ENCODE results near the gene PRR15. TPM values are rescaled to one million over a fixed set of nuclear protein-coding genes. Genes with fewer than 3 reads are reported as not detected.
A peak's percentile ranks its signal among the peaks of the same experiment; 100 is the strongest.

The PRR15 gene, protein sequence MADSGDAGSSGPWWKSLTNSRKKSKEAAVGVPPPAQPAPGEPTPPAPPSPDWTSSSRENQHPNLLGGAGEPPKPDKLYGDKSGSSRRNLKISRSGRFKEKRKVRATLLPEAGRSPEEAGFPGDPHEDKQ
- 1 to 10 TPM; 2.7 to 3.7 TPM for total RNA-seq
- polyA plus RNA-seq (2013, experiment 1 of 2) = 1.6 TPM
- polyA plus RNA-seq (2013, experiment 2 of 2) = 0.54 TPM
- long read RNA-seq, experiment 1, partial matches to known transcripts = 0 of 3 reads
- long read RNA-seq, experiment 1, other reads (novel, unspliced or antisense) = 3 of 3 reads
- long read RNA-seq, experiment 2, partial matches to known transcripts = 1 of 2 reads
- long read RNA-seq, experiment 2, other reads (novel, unspliced or antisense) = 0 of 2 reads
- long read RNA-seq, experiment 3, transcript PRR15-202 (2 exons, 503 nt) = minor isoform, 5 of 23 reads
- long read RNA-seq, experiment 3, transcript PRR15-201 (2 exons, 1,678 nt) = major isoform, 13 of 23 reads
- long read RNA-seq, experiment 3, partial matches to known transcripts = 0 of 23 reads
- long read RNA-seq, experiment 3, other reads (novel, unspliced or antisense) = 5 of 23 reads
- long read RNA-seq, experiment 4, partial matches to known transcripts = 1 of 2 reads
- long read RNA-seq, experiment 4, other reads (novel, unspliced or antisense) = 0 of 2 reads

- Histone ChIP-seq H3K9ac (ENCODE audit: extremely low read depth, low read length, poor library complexity, severe bottlenecking) (peak within 1 kb of the TSS; percentile 44), H3K4me3 (ENCODE audit: low read length) (peak within 1 kb of the TSS; percentile 87), H3K27me3 (ENCODE audit: control insufficient read depth, insufficient read depth, low read length, poor library complexity, severe bottlenecking) (peaks cover 75% of the 10 kb centered on the region), H3K27ac (ENCODE audit: low read depth, low read length) (no peak within 1 kb of the TSS), H3K36me3 (ENCODE audit: control insufficient read depth, insufficient read depth, low read length) (no peaks in the 10 kb centered on the region), H3K4me1 (ENCODE audit: control insufficient read depth, insufficient read depth, low read length) (peaks cover 7% of the 10 kb centered on the region), H3K9me3 (ENCODE audit: control insufficient read depth, low read length) (no peaks in the 10 kb centered on the region)
- peak; percentile 96 for DNase-seq
- H3K36me3 Mint-ChIP-seq (ENCODE audit: low read depth) = no peaks in the 10 kb centered on the region
- H3K27me3 Mint-ChIP-seq (ENCODE audit: insufficient read depth) = peaks cover 39% of the 10 kb centered on the region
- H3K9me3 Mint-ChIP-seq = no peaks in the 10 kb centered on the region
- H3K4me3 Mint-ChIP-seq = peak within 1 kb of the TSS; percentile 73
- WGBS, 2 experiments (ENCODE audit: insufficient coverage in 1 of 2, insufficient read length in 1 of 2) = 0% methylated on average over 34 to 72 of the region's 72 CpGs
- peaks cover 7% of the 10 kb centered on the region for H3K4me1 Mint-ChIP-seq
- no peak for TF ChIP-seq CTCF (conservative IDR thresholded peaks at IDR 0.05)
- peak within 1 kb of the TSS; percentile 85 for H3K27ac Mint-ChIP-seq
These were observed at the start of gene PRR15 for GRCh38 chr7:29563590-29564495. TSS of gene PRR15 (plus strand) at chr7:29563835. CDS start at chr7:29566330, 2,495 bp downstream.

DNA sequence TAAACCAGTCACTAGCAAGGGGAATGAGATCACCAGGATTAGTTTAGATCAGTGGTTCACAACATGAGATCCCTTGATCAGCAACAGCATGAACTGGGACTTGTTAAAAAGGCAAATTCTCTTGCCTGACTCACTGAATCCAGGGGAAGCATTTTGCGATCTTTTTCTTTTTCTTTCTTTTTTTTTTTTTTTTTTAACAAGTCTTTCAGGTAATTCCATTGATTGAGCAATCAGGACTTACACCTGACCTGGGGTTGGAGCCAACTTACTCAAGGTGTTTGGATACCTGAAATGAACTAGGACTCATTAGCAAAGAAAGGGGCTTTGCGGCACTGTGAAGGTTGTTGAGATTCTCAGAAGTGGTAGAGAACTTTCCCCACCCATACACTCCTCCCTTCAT lies 47.1 kb upstream of the PRR15 start:
- Histone ChIP-seq H3K9ac (ENCODE audit: extremely low read depth, low read length, poor library complexity, severe bottlenecking) (no peak overlapping the region), H3K27me3 (ENCODE audit: control insufficient read depth, insufficient read depth, low read length, poor library complexity, severe bottlenecking) (no peaks in the 10 kb centered on the region), H3K4me3 (ENCODE audit: low read length) (no peak overlapping the region), H3K4me1 (ENCODE audit: control insufficient read depth, insufficient read depth, low read length) (no peaks in the 10 kb centered on the region), H3K27ac (ENCODE audit: low read depth, low read length) (no peak overlapping the region), H3K9me3 (ENCODE audit: control insufficient read depth, low read length) (peaks cover under 1% of the 10 kb centered on the region), H3K36me3 (ENCODE audit: control insufficient read depth, insufficient read depth, low read length) (no peaks in the 10 kb centered on the region)
- Mint-ChIP-seq H3K27ac (no peak overlapping the region), H3K4me3 (no peak overlapping the region), H3K36me3 (ENCODE audit: low read depth) (no peaks in the 10 kb centered on the region), H3K9me3 (no peaks in the 10 kb centered on the region), H3K27me3 (ENCODE audit: insufficient read depth) (no peaks in the 10 kb centered on the region), H3K4me1 (no peaks in the 10 kb centered on the region)
- no peak for TF ChIP-seq CTCF (conservative IDR thresholded peaks at IDR 0.05)
- WGBS, 2 experiments (ENCODE audit: insufficient coverage in 1 of 2, insufficient read length in 1 of 2) = 88 to 96% methylated on average over 2 of the region's 2 CpGs
- no peak for DNase-seq

DNA sequence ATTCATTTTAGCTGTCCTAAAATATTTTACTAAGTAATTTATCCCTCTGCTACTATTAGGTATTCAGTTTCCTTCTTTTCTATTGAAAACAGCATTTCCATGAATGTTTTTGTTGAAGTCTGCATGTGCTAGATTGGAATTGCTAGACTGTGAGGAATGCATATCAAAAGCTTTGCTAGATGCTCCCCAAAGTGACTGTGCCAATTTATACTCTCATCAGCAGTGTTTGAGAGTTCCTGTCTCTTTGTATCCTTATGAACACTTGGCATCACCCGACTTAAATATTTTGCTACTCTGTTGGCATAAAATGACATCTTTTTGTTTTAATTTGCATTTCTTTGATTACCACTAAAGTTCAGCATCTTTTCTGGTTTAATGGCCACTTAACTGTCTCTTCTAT lies 45.0 kb upstream of the PRR15 start:
- H3K4me3 Mint-ChIP-seq = no peak overlapping the region
- no peaks in the 10 kb centered on the region for H3K9me3 Mint-ChIP-seq
- no peak for DNase-seq
- no peaks in the 10 kb centered on the region for H3K36me3 Mint-ChIP-seq (ENCODE audit: low read depth)
- peaks cover 2% of the 10 kb centered on the region for H3K27me3 Mint-ChIP-seq (ENCODE audit: insufficient read depth)
- no peaks in the 10 kb centered on the region for H3K4me1 ChIP-seq (ENCODE audit: control insufficient read depth, insufficient read depth, low read length)
- no peak for TF ChIP-seq CTCF (conservative IDR thresholded peaks at IDR 0.05)
- H3K9me3 ChIP-seq (ENCODE audit: control insufficient read depth, low read length) = peaks cover 6% of the 10 kb centered on the region
- 75 to 90% methylated on average over 1 of the region's 1 CpG for WGBS, 2 experiments (ENCODE audit: insufficient coverage in 1 of 2, insufficient read length in 1 of 2)
- no peaks in the 10 kb centered on the region for H3K27me3 ChIP-seq (ENCODE audit: control insufficient read depth, insufficient read depth, low read length, poor library complexity, severe bottlenecking)
- H3K36me3 ChIP-seq (ENCODE audit: control insufficient read depth, insufficient read depth, low read length) = no peaks in the 10 kb centered on the region
- no peak overlapping the region for H3K4me3 ChIP-seq (ENCODE audit: low read length)
- no peak overlapping the region for H3K9ac ChIP-seq (ENCODE audit: extremely low read depth, low read length, poor library complexity, severe bottlenecking)
- no peak overlapping the region for H3K27ac Mint-ChIP-seq
- H3K27ac ChIP-seq (ENCODE audit: low read depth, low read length) = no peak overlapping the region
- H3K4me1 Mint-ChIP-seq = no peaks in the 10 kb centered on the region

Data from endodermal cell (in vitro differentiated cells).